IMR-90 (cell line): ENCODE results near the gene GRAMD1A. TPM values are rescaled to one million over a fixed set of nuclear protein-coding genes. Genes with fewer than 3 reads are reported as not detected.

ENCODE experiments used
- BHLHE40 ChIP-seq: fragments of 150-350 bp; IDR thresholded peaks from 2 replicates; pipeline ENCODE4 v1.6.1; 2016; ENCODE audit warnings: mild to moderate bottlenecking, low read depth, low read length
- CHD1 ChIP-seq: IDR thresholded peaks from 2 replicates; pipeline ENCODE4 v1.6.1; 2012; ENCODE audit warnings: low read depth, low read length, improper control_type of control experiment
- FOS ChIP-seq: fragments of 150-350 bp; IDR thresholded peaks from 2 replicates; pipeline ENCODE4 v1.6.1; 2016; ENCODE audit warnings: low read depth, low read length
- MAFK ChIP-seq: IDR thresholded peaks from 2 replicates; pipeline ENCODE4 v1.6.1; 2012; ENCODE audit warnings: low read depth, low read length, improper control_type of control experiment
- MAZ ChIP-seq: IDR thresholded peaks from 2 replicates; pipeline ENCODE4 v1.6.1; 2012; ENCODE audit warnings: low read depth, mild to moderate bottlenecking, low read length, improper control_type of control experiment, moderate library complexity, borderline replicate concordance
- MXI1 ChIP-seq: IDR thresholded peaks from 2 replicates; pipeline ENCODE4 v1.6.1; 2012; ENCODE audit warnings: low read depth, mild to moderate bottlenecking, low read length, moderate library complexity, borderline replicate concordance
- POLR2A ChIP-seq: IDR thresholded peaks from 2 replicates; pipeline ENCODE4 v1.6.1; 2012; ENCODE audit warnings: mild to moderate bottlenecking, low read depth, low read length
- SMC3 ChIP-seq: fragments of 150-350 bp; IDR thresholded peaks from 2 replicates; pipeline ENCODE4 v1.6.1; 2016; ENCODE audit warnings: low read depth, mild to moderate bottlenecking, antibody characterized with exemption, low read length, moderate library complexity
- polyA plus RNA-seq, 3 experiments: library from polyadenylated mRNA; depleted of rRNA; stranded (reverse); fragments of >200 nt; gene quantifications; 2 replicates each; pipeline ENCODE4 v1.2.3, GENCODE V29; 2012; ENCODE audit warnings: low replicate concordance in 1 of 3
- total RNA-seq: library from RNA; depleted of rRNA; stranded (reverse); fragments of >200 nt; gene quantifications from 2 replicates; pipeline ENCODE4 v1.2.3, GENCODE V29; 2012

The GRAMD1A gene
- total and polyA plus RNA-seq, 2 of the 4 experiments (the other 2 are of a cell fraction): 11.1 to 63.0 TPM

DNA sequence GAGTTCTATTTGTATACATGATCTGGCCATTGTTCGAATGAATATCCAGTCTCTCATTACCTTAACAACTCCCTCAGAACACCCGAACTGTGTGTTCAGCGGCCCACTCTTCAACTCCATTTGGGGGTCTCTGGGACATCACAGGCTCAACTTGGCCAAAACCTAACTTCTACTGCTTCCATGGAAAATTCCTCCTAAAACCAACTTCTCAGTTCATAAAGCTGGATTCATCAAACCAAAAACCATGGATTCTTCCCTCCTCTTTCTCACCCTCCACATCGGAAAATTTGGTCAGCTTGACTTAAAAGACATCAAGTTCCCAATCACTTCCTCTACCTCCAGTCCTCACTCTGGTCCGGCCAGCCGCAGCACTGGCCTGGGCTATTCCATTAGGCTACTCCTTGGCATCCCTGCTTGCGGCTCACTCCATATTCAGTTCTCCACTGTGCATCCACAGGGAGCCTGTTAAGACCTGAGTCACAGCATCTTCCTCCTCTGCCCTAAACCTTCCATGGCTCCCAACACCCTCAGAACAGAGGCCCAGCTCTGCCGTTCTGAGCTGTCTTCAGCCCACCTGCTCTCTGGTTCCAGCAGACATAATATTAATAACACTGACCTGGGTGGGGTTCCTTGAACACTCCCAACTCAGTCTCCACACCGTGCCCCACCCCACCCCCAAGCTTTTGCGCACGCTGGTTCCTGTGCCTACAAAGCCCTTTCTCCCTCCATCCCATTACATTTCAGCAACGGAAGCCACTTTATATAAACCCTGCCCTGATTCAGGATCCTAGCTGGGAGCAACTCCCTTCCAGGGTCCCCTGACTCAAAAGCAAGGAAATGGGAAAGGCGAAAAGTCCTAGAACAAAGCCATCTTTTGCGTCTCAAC lies 37.2 kb upstream of the GRAMD1A start (continued):
- TF ChIP-seq SMC3: no peak
- no peak for TF ChIP-seq POLR2A
- TF ChIP-seq FOS: no peak
- no peak for TF ChIP-seq MAFK
- no peak for TF ChIP-seq BHLHE40
- no peak for TF ChIP-seq CHD1
- no peak for TF ChIP-seq MXI1
- TF ChIP-seq MAZ: no peak
